ENCODE data around the gene PTPN13. TPM values are rescaled to one million over a fixed set of nuclear protein-coding genes. Genes with fewer than 3 reads are reported as not detected.
A peak's percentile ranks its signal among the peaks of the same experiment; 100 is the strongest.

The PTPN13 gene
- total RNA-seq, 2 donors from 2014 or later = 9.1 to 26.7 TPM

GRCh38 chr4:86825511-86825910, 231.4 kb downstream of the PTPN13 start:
- no peak for TF ChIP-seq POLR2A (IDR thresholded peaks at IDR 0.05)
- TF ChIP-seq, protein P1, sequence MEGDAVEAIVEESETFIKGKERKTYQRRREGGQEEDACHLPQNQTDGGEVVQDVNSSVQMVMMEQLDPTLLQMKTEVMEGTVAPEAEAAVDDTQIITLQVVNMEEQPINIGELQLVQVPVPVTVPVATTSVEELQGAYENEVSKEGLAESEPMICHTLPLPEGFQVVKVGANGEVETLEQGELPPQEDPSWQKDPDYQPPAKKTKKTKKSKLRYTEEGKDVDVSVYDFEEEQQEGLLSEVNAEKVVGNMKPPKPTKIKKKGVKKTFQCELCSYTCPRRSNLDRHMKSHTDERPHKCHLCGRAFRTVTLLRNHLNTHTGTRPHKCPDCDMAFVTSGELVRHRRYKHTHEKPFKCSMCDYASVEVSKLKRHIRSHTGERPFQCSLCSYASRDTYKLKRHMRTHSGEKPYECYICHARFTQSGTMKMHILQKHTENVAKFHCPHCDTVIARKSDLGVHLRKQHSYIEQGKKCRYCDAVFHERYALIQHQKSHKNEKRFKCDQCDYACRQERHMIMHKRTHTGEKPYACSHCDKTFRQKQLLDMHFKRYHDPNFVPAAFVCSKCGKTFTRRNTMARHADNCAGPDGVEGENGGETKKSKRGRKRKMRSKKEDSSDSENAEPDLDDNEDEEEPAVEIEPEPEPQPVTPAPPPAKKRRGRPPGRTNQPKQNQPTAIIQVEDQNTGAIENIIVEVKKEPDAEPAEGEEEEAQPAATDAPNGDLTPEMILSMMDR (IDR thresholded peaks at IDR 0.05) = no peak
- no peak overlapping the region for H3K27ac ChIP-seq
- no peaks in the 10 kb centered on the region for H3K4me1 ChIP-seq
- no peaks in the 10 kb centered on the region for H3K9me3 ChIP-seq
- ATAC-seq = no peak
- no peaks in the 10 kb centered on the region for H3K27me3 ChIP-seq
- H3K4me3 ChIP-seq = no peak overlapping the region
- no peaks in the 10 kb centered on the region for H3K36me3 ChIP-seq (replicated peaks in 1 of 2; ENCODE audit: insufficient read depth in 1 of 2, low read depth in 2 of 2)
- 73 to 75% methylated on average over 3 of the region's 3 CpGs for WGBS, 2 donors
- no peak for DNase-seq
- intact Hi-C loops (cut with DNase I) = no loop called here

DNA sequence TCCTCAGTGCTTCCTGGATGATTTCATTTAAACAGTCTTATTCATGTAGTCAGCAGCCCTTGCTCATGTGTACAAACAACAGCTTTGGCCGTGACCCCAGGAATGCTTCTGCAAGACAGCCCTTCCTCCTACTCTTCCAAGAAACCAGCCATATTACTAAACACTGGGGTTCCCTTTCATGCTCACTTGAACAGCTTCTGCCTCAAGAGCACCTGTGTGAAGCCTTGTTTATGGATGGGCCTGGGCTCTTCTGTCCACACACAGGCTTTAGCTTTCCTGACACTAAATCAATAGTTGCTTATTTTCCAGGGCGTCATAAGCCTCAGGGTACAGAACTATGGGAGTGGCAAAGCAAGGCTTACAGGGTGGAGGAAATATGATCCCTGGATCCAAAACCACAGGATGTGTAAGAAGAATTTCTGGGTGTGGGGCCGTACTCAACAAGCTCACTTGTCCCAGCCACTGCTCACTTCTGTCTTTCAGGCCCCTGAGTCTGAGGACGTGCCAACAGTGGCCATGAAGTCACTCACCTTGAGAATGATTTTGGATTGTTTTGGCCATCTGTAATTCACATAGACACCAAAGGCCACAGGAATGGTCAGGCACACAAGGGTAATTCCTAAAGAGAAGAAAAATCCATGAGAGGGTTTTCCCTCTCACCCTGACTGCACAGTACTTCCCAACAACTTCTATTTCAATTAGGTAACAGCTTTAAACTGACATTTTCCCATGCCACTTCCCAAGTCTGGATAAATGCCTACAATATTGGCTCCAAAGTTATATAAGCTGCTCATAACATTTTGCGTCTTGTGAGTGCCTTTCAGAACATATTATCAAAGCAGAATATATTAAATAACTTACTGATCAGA, 237.4 kb downstream of the PTPN13 start:
- Histone ChIP-seq H3K27ac (peak overlapping the region in 1 of 4 donors; percentile 30), H3K27me3 (no peaks in the 10 kb centered on the region)
- ATAC-seq = peak; percentile 40

DNA sequence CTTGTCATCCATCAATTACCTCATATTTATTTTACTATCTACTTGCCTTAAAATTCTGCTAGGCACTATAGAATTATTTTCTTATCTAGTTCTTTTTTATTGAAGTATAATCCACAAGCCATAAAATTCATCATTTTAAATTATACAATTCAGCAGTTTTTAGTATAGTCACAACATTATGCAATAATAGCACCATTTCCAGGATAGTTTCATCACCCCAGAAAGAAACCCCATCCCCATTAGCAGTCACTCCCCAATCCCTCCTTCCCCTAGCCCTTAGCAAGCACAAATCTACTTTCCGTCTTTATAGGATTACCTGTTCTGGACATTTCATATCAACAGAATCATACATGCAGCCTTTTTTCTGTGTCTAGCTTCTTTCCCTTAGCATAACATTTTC, 239.5 kb downstream of the PTPN13 start:
- intact Hi-C loops (cut with DNase I) = no loop called here
- Histone ChIP-seq H3K36me3 (replicated peaks in 1 of 2; ENCODE audit: insufficient read depth in 1 of 2, low read depth in 2 of 2) (no peaks in the 10 kb centered on the region), H3K4me1 (no peaks in the 10 kb centered on the region), H3K27me3 (no peaks in the 10 kb centered on the region), H3K4me3 (no peak overlapping the region), H3K27ac (no peak overlapping the region), H3K9me3 (no peaks in the 10 kb centered on the region)
- 92 to 94% methylated on average over 1 of the region's 1 CpG for WGBS, 2 donors
- TF ChIP-seq, protein P1 (IDR thresholded peaks at IDR 0.05) = no peak
- no peak for TF ChIP-seq POLR2A (IDR thresholded peaks at IDR 0.05)
- no peak for DNase-seq
- no peak for ATAC-seq

More for the DNA sequence above, 237.4 kb downstream of the PTPN13 start:
- WGBS, 2 donors = 57 to 88% methylated on average over 5 of the region's 5 CpGs
- Histone ChIP-seq H3K9me3 (no peaks in the 10 kb centered on the region), H3K4me3 (no peak overlapping the region), H3K36me3 (replicated peaks in 1 of 2; ENCODE audit: insufficient read depth in 1 of 2, low read depth in 2 of 2) (no peaks in the 10 kb centered on the region), H3K4me1 (no peaks in the 10 kb centered on the region)
- intact Hi-C loops (cut with DNase I) = no loop called here
- peak in 2 of 4 donors; percentile 14 to 22 for DNase-seq
- TF ChIP-seq, protein P1 (IDR thresholded peaks at IDR 0.05) = no peak
- TF ChIP-seq POLR2A (IDR thresholded peaks at IDR 0.05) = no peak

DNA sequence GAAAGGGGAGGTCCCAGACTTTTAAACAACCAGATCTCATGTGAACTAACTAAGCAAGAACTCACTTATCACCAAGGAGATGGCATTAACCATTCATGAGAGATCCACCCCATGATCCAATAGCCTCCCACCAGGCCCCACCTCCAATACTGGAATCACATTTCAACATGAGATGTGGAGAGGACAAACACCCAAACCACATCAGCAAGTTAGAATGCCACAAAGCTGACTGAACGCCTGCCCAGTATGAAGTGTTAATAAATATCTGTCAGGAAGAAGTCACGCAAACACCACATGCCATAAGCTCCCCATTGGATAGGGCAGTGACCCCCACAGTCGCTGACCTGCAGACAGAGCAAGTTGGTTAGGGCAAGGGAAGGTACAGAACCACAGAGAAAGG, 240.8 kb downstream of the PTPN13 start:
- ATAC-seq = no peak
- H3K27me3 ChIP-seq = no peaks in the 10 kb centered on the region
- TF ChIP-seq, protein P1 (IDR thresholded peaks at IDR 0.05) = no peak
- TF ChIP-seq POLR2A (IDR thresholded peaks at IDR 0.05) = no peak
- H3K36me3 ChIP-seq (replicated peaks in 1 of 2; ENCODE audit: insufficient read depth in 1 of 2, low read depth in 2 of 2) = no peaks in the 10 kb centered on the region
- DNase-seq = no peak
- intact Hi-C loops (cut with DNase I) = no loop called here
- H3K4me3 ChIP-seq = no peak overlapping the region
- no peaks in the 10 kb centered on the region for H3K4me1 ChIP-seq
- no peaks in the 10 kb centered on the region for H3K9me3 ChIP-seq
- no peak overlapping the region for H3K27ac ChIP-seq
- WGBS, 2 donors = 85 to 89% methylated on average over 3 of the region's 3 CpGs

DNA sequence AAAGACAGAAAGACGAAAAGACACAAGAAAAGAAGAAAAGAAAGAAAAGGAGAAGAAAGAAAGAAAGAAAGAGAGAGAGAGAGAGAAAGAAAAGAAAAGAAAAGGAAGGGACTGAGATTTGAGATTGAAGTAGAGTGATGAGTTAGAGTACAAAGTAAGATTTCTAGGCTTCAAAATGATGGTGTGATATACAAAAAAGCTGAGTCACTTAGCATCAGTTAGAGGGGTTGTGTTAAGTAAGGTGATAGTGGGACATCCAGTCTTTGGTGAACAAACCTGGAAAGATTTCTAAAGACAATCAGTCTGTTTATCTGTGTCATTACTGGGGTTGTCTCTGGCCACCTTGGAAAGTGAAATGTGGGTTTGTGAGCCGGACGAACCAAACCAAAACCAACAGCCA, 241.6 kb downstream of the PTPN13 start:
- intact Hi-C loops (cut with DNase I) = no loop called here
- ATAC-seq = no peak
- Histone ChIP-seq H3K4me1 (no peaks in the 10 kb centered on the region), H3K9me3 (no peaks in the 10 kb centered on the region), H3K4me3 (no peak overlapping the region), H3K27ac (no peak overlapping the region), H3K27me3 (no peaks in the 10 kb centered on the region), H3K36me3 (replicated peaks in 1 of 2; ENCODE audit: insufficient read depth in 1 of 2, low read depth in 2 of 2) (no peaks in the 10 kb centered on the region)
- 83 to 89% methylated on average over 3 of the region's 3 CpGs for WGBS, 2 donors
- no peak for DNase-seq
- TF ChIP-seq, protein P1 (IDR thresholded peaks at IDR 0.05) = no peak
- TF ChIP-seq POLR2A (IDR thresholded peaks at IDR 0.05) = no peak
